CD4-positive, alpha-beta T cell treated with Interleukin-1 beta for 1 hour (primary cell): Measurements from ENCODE around the gene SPATA3.
"Not testable (repeated sequence)": the region's sequence is repeated elsewhere in the genome, so short reads cannot be mapped to it uniquely, and the experiment has no call there.

Experiments
- DNase-seq, 2 donors: peaks; one replicate each; pipeline ENCODE4 v3.0.0-alpha.2; 2020 to 2022

The SPATA3 gene

GRCh38 chr2:230999477-230999876 is 3.6 kb downstream of the SPATA3 start:
- DNase-seq, result no peak

- no peak for DNase-seq
Observed at GRCh38 chr2:231000211-231000904, 4.4 kb downstream of the SPATA3 start.

DNA sequence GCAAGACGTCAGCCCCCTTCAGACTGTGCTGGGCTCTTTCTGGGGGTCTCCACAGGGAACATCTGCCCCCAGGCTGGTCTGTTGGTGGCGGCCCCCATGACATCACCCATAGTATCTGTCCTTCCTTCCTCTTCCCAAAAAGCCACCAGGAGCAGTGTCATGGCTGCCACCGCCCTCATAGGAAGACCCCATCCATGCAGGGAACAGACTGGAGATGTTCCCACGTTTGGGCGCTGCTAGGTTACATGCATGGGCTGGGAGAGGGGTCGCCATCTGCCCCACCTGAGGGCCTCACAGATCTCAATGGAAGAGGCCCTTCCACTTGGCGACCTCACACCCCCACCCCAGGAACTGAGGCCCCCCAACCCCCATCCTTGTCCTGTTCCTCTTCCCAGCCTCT is 5.1 kb downstream of the SPATA3 start:
- DNase-seq, result no peak

DNA sequence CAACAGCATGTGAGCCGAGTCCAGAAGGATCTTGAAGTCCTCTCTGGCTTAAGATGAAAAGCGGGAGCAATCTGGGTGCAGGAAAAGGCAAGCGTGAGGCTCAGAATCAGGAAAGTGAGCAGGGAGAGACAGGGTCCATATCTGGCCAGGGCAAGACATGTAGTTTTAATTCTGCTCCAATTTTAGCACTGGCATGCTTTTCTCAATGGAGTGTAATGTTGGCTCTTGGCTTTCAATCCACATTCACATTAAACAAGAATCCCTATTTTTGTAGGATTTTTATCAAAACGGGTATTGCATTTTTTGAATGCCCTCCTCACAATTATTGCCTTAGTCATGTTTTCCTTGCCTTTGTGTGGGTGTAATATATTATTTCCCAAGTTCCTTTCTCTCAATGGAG is 6.0 kb downstream of the SPATA3 start:
- no peak for DNase-seq

DNA sequence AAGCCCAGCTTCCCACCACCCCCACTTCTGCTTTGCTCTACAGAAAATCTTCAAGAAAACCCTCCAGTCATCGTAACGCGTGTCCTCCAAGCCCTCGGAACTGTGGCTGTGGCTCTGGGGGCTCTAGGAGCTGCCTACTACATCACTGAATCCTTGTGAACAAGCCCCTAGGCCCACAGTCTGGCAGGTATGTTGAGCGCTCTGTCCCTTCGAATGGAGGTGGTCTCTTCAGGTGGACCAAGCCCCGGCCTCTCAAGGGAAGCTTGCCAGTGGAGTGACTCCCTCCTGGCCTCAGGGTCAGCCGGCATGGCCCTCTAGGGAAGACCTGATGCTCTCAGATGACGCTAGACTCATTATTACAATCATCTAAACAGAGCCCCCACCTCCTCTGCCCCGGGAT is 6.7 kb downstream of the SPATA3 start:
- DNase-seq, result no peak

DNA sequence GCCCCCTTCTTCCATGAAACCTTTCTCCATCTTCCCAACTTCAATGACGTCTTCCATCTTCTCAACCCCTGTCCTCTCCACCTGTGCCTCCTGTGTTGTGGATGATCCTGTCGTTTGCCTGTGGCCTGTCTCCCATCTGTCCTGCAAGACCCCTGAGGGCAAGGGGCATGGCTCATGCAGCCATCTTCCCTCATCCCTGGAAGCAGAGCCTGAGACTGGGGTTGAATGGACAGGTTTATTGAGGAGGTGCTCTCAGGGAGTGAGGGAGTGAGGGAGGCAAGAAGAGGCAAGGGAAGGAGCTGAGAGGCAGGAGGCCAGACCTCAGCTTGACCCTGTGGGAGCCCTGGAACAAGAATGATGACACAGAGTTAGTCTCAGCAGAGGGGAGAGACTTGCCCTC is 7.3 kb downstream of the SPATA3 start:
- no peak for DNase-seq

GRCh38 chr2:231004930-231005329 is 9.0 kb downstream of the SPATA3 start:
- DNase-seq, result not testable (repeated sequence)

- no peak for DNase-seq
Observed at GRCh38 chr2:231007286-231008098, 11.6 kb downstream of the SPATA3 start.

GRCh38 chr2:231008131-231008530 is 12.2 kb downstream of the SPATA3 start:
- no peak for DNase-seq

- DNase-seq, result no peak
Observed at GRCh38 chr2:231009236-231009919, 13.5 kb downstream of the SPATA3 start.

GRCh38 chr2:231010201-231010730 is 14.3 kb downstream of the SPATA3 start:
- no peak for DNase-seq

- no peak for DNase-seq
Observed at GRCh38 chr2:231011526-231011925, 15.6 kb downstream of the SPATA3 start.

DNA sequence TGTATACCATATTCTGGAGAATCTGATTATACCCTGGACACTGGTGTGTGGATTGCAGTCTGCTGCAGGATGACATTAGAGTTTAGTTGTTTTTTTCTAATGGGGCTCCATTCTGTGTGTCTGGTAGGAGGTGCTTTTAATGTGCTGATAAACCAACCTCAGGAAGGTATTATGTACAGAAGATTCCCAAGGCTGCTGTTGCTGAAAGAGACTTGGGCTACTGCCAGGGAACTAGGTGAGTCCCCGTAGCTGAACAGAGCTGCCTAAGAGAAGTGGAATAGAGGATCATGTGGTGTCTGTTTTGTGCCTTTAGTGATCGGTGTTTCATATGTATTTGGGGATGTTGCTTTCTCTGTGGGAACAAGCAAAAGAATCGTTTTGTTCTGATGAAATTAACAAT is 16.5 kb downstream of the SPATA3 start:
- no peak for DNase-seq

DNA sequence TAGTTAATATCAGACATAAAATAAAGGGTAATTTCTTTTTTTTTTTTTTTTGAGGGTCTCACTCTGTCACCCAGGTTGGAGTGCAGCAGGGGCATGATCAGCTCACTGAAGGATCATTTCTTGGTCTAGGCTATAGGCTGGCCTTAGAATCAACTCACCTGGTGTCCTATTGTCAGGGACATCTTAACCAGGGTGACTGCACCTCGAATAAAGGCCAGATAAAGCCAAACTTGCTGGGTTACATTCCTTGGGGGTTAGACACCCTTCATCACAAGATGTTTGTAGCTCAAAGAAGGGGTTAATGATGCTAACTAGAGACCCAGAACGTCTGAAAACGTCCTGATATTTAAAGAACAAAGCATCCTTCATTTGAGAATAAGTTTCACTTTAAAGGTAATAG is 17.9 kb downstream of the SPATA3 start:
- no peak for DNase-seq

DNA sequence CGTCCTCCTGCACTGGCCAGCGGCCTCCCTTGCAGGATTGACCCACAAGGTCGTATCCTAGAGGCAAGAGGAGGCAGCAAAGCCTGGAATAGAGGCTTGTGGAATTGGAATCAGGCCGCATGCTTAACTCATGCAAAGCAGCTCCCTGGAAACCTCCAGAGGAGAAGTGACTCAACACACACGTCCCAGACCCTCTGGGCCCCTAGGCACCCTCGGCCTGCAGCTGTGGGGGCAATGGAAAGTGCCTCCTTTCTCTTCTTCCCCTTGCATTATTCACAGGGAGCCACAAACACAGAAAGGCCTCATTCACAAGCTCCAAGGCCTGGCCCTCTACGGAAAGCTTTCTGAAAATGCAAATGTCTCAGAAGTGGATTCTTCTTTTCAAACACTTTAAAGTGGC is 19.6 kb downstream of the SPATA3 start:
- DNase-seq, result no peak

GRCh38 chr2:231015926-231016325 is 20.0 kb downstream of the SPATA3 start:
- DNase-seq, result no peak

- DNase-seq, result no peak
Observed at GRCh38 chr2:231016566-231017230, 20.8 kb downstream of the SPATA3 start.

- no peak for DNase-seq
Observed at GRCh38 chr2:231017231-231017598, 21.3 kb downstream of the SPATA3 start.

DNA sequence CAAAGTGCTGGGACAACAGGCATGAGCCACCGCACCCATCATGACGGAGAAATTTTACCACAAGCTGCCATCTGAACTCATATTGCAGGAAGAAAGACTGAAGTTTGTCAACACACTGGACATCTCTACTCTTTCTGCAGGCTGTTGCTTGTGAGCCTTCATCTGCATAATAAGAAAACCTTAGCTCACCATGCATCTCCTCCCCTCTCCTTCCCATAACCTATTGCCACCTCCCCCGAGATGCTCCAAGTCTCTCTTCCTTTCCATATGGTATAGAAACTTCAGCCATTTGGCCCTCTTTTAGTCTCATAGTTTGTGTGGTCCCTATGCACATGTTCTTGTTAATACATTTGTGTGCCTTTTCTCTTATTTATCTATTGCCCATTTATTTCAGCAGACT is 22.3 kb downstream of the SPATA3 start:
- DNase-seq, result no peak

GRCh38 chr2:231025059-231025458 is 29.1 kb downstream of the SPATA3 start:
- DNase-seq, result not testable (repeated sequence)

DNA sequence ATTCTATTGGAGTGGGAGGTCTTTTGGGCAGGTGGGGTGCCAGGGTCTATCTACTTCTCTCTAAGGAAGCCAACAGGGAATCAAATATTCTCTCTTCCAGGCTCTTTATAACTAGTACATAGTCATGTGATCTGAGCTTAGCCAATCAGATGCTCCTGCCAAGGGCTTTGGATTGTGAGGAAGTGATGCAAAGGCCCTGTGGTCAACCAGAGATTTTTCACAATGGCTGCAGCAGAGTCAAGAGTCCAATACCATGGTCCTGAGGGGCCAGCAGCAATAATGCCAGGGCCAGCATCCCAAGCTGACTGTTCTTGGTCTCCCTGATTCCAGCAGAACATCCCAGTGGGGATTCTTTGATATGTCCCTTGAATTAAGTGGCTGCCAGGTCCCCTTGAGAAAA is 33.0 kb downstream of the SPATA3 start:
- DNase-seq, result no peak

DNA sequence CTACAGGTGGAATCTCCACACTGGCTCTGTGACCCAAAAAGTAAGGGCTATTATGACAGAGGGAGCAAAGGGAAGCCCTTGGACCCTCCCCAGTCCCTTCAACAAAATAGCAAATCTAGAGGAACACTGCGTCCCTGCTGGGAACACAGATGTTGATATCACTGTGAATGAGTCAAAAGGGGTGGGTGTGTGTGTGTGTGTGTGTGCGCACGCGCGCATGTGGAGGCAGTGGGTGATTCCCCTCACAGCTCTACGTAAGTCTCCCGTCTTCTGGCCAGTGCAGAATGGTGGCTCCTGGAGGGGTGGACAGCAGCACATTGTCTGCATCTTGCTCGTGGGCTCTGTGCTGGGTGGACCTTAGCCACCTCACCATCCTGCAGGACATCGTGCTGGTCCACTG is 33.6 kb downstream of the SPATA3 start:
- DNase-seq, result no peak

- DNase-seq, result no peak
Observed at GRCh38 chr2:231030725-231031124, 34.8 kb downstream of the SPATA3 start.
